ENCODE data around the gene KDM8. TPM values are rescaled to one million over a fixed set of nuclear protein-coding genes. Genes with fewer than 3 reads are reported as not detected.

The KDM8 gene
- total and polyA plus RNA-seq, 2 donors (not counting 1 experiment from before 2014, with no cell fraction given), result 7.5 to 37.4 TPM

DNA sequence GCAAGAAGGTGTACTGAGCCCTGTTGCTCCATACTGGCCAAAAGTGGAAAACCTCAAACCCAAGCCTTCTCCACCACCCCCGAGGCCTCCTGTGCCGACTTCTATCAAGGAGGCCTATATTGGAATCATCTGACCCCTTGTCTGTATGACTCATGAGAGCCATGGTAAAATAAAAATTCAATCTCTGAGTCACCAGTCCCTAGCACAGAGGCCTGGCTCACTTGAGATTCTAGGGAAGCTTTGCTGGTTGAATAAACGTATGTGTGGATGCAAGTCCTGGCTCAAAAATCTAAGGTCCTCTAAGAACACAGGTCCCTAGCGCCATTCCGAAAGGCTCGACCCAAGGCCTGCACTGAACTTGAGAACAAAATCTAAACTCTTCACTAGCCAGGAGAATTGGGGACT, 50.2 kb downstream of the KDM8 start:
- ChIA-PET CTCF (interaction anchor here (1.0 to 2.6 kb wide), 6 partner anchors 9 to 73 kb away, joined by 3 to 19 read pairs (median 6); partner anchors contain the start of gene NSMCE1), POLR2A (interaction anchor here (1.4 to 2.0 kb wide), 2 partner anchors 18 to 22 kb away, joined by 5 to 16 read pairs; no protein-coding TSS in a partner anchor)
- no peak for DNase-seq

GRCh38 chr16:27254262-27254811, 51.0 kb downstream of the KDM8 start:
- Histone ChIP-seq H2AFZ (ENCODE audit: insufficient read depth, low read depth, low read length, poor library complexity, severe bottlenecking) (no peak overlapping the region), H3K9ac (ENCODE audit: low read length) (no peak overlapping the region), H3K4me1 (ENCODE audit: control insufficient read depth in 2 of 2, insufficient read depth in 2 of 2, low read length in 2 of 2) (peaks cover 21 to 27% of the 10 kb centered on the region in 2 donors), H3K27ac (ENCODE audit: low read length in 2 of 2) (peak overlapping the region in 1 of 2 donors; percentile 66), H3K36me3 (replicated peaks in 1 of 2; ENCODE audit: control extremely low read depth in 1 of 2, control insufficient read depth in 1 of 2, extremely low read depth in 1 of 2, insufficient read depth in 2 of 2, low read length in 1 of 2) (peaks cover 4 to 24% of the 10 kb centered on the region in 2 experiments), H4K20me1 (ENCODE audit: control insufficient read depth, insufficient read depth, low read length, poor library complexity, severe bottlenecking) (no peaks in the 10 kb centered on the region), H3K4me3 (ENCODE audit: control extremely low read depth in 1 of 5, extremely low read depth in 1 of 5, insufficient read depth in 1 of 5, low read depth in 2 of 5, low read length in 4 of 5) (no peak overlapping the region), H3K4me2 (replicated peaks; ENCODE audit: low read depth, low read length, poor library complexity, severe bottlenecking) (peak overlapping the region; percentile 47), H3K79me2 (ENCODE audit: control insufficient read depth, insufficient read depth, low read length) (peaks cover 71% of the 10 kb centered on the region), H3K9me3 (ENCODE audit: control extremely low read depth in 1 of 3, control insufficient read depth in 2 of 3, insufficient read depth in 1 of 3, low read length in 2 of 3) (no peaks in the 10 kb centered on the region), H3K27me3 (replicated peaks in 1 of 4; ENCODE audit: control extremely low read depth in 1 of 4, control insufficient read depth in 3 of 4, insufficient read depth in 4 of 4, low read length in 3 of 4) (no peaks in the 10 kb centered on the region)
- DNase-seq (peak; percentile 35), ATAC-seq (ENCODE audit: low read depth) (peak; percentile 78)
- POLR2A ChIA-PET, result interaction anchor here (0.7 to 2.0 kb wide), 8 partner anchors 11 to 45 kb away, joined by 3 to 16 read pairs (median 6); partner anchors contain the start of gene NSMCE1
- peaks cover 46% of the 10 kb centered on the region for H3K4me1 Mint-ChIP-seq
- no CpG with 5 or more reads among the region's 3 CpGs for WGBS (ENCODE audit: insufficient coverage)
- TF ChIP-seq, protein P1, sequence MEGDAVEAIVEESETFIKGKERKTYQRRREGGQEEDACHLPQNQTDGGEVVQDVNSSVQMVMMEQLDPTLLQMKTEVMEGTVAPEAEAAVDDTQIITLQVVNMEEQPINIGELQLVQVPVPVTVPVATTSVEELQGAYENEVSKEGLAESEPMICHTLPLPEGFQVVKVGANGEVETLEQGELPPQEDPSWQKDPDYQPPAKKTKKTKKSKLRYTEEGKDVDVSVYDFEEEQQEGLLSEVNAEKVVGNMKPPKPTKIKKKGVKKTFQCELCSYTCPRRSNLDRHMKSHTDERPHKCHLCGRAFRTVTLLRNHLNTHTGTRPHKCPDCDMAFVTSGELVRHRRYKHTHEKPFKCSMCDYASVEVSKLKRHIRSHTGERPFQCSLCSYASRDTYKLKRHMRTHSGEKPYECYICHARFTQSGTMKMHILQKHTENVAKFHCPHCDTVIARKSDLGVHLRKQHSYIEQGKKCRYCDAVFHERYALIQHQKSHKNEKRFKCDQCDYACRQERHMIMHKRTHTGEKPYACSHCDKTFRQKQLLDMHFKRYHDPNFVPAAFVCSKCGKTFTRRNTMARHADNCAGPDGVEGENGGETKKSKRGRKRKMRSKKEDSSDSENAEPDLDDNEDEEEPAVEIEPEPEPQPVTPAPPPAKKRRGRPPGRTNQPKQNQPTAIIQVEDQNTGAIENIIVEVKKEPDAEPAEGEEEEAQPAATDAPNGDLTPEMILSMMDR (IDR thresholded peaks at IDR 0.05), result no peak
- TF ChIP-seq EZH2 (IDR thresholded peaks at IDR 0.05; ENCODE audit: borderline replicate concordance, insufficient read depth, low read depth, low read length, poor library complexity, severe bottlenecking), result no peak
- peak overlapping the region; percentile 88 for H3K27ac Mint-ChIP-seq
- CTCF ChIA-PET, result interaction anchor here (0.7 to 2.6 kb wide), 11 partner anchors 9 to 136 kb away, joined by 3 to 19 read pairs (median 4); partner anchors contain the start of gene NSMCE1
- no peaks in the 10 kb centered on the region for H3K9me3 Mint-ChIP-seq (ENCODE audit: insufficient read depth)
- intact Hi-C loops (cut with micrococcal nuclease), result loop anchor here (1.0 kb wide), 2 partner anchors 14 to 17 kb away; partner anchors contain the start of gene NSMCE1
- peak overlapping the region; percentile 71 for H3K4me3 Mint-ChIP-seq
- H3K27me3 Mint-ChIP-seq, result no peaks in the 10 kb centered on the region

More for the DNA sequence above, 50.2 kb downstream of the KDM8 start:
- H3K27ac Mint-ChIP-seq, result peak overlapping the region; percentile 88
- ATAC-seq (ENCODE audit: low read depth), result no peak
- H3K4me1 Mint-ChIP-seq, result peaks cover 41% of the 10 kb centered on the region
- Histone ChIP-seq H3K27me3 (replicated peaks in 1 of 4; ENCODE audit: control extremely low read depth in 1 of 4, control insufficient read depth in 3 of 4, insufficient read depth in 4 of 4, low read length in 3 of 4) (no peaks in the 10 kb centered on the region), H3K4me3 (ENCODE audit: control extremely low read depth in 1 of 5, extremely low read depth in 1 of 5, insufficient read depth in 1 of 5, low read depth in 2 of 5, low read length in 4 of 5) (no peak overlapping the region), H4K20me1 (ENCODE audit: control insufficient read depth, insufficient read depth, low read length, poor library complexity, severe bottlenecking) (no peaks in the 10 kb centered on the region), H3K36me3 (replicated peaks in 1 of 2; ENCODE audit: control extremely low read depth in 1 of 2, control insufficient read depth in 1 of 2, extremely low read depth in 1 of 2, insufficient read depth in 2 of 2, low read length in 1 of 2) (peaks cover 4 to 24% of the 10 kb centered on the region in 2 experiments), H3K4me2 (replicated peaks; ENCODE audit: low read depth, low read length, poor library complexity, severe bottlenecking) (no peak overlapping the region), H3K9ac (ENCODE audit: low read length) (no peak overlapping the region), H3K4me1 (ENCODE audit: control insufficient read depth in 2 of 2, insufficient read depth in 2 of 2, low read length in 2 of 2) (peaks cover 21 to 27% of the 10 kb centered on the region in 2 donors), H3K9me3 (ENCODE audit: control extremely low read depth in 1 of 3, control insufficient read depth in 2 of 3, insufficient read depth in 1 of 3, low read length in 2 of 3) (no peaks in the 10 kb centered on the region), H3K79me2 (ENCODE audit: control insufficient read depth, insufficient read depth, low read length) (peaks cover 68% of the 10 kb centered on the region), H3K27ac (ENCODE audit: low read length in 2 of 2) (peak overlapping the region in 1 of 2 donors; percentile 66), H2AFZ (ENCODE audit: insufficient read depth, low read depth, low read length, poor library complexity, severe bottlenecking) (no peak overlapping the region)
- no peaks in the 10 kb centered on the region for H3K9me3 Mint-ChIP-seq (ENCODE audit: insufficient read depth)
- no peaks in the 10 kb centered on the region for H3K27me3 Mint-ChIP-seq
- 100% methylated on average over 1 of the region's 6 CpGs for WGBS (ENCODE audit: insufficient coverage)
- peak overlapping the region; percentile 57 for H3K4me3 Mint-ChIP-seq
- intact Hi-C loops (cut with micrococcal nuclease), result no loop called here
- TF ChIP-seq, protein P1 (IDR thresholded peaks at IDR 0.05), result no peak
- no peak for TF ChIP-seq EZH2 (IDR thresholded peaks at IDR 0.05; ENCODE audit: borderline replicate concordance, insufficient read depth, low read depth, low read length, poor library complexity, severe bottlenecking)
